ENCODE data around the gene ANGPTL7.

DNA sequence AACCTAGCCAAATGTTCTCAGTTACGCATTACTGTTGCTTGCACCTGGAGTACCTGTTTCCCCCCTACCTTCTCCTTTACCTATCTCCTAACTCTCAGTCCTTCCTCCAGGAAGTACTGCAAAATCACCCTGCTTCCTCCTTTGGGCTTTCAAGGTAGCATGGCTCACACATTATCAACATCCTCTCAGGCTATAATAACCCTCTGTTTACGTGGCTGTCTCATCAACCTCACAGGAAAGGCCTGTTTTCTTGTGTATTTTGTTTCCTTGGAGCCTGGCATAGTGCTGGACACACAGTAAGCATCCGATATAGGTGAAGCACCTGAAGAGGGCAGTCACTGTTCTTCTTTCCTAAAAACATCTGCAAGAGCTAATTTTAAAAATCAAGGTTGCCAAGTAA, 32.7 kb upstream of the ANGPTL7 start:
- TF ChIP-seq, protein P1, sequence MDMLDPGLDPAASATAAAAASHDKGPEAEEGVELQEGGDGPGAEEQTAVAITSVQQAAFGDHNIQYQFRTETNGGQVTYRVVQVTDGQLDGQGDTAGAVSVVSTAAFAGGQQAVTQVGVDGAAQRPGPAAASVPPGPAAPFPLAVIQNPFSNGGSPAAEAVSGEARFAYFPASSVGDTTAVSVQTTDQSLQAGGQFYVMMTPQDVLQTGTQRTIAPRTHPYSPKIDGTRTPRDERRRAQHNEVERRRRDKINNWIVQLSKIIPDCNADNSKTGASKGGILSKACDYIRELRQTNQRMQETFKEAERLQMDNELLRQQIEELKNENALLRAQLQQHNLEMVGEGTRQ (IDR thresholded peaks at IDR 0.05): no peak
- no peak for TF ChIP-seq POLR2A (IDR thresholded peaks at IDR 0.05; ENCODE audit: low read length)
- TF ChIP-seq, protein P2, sequence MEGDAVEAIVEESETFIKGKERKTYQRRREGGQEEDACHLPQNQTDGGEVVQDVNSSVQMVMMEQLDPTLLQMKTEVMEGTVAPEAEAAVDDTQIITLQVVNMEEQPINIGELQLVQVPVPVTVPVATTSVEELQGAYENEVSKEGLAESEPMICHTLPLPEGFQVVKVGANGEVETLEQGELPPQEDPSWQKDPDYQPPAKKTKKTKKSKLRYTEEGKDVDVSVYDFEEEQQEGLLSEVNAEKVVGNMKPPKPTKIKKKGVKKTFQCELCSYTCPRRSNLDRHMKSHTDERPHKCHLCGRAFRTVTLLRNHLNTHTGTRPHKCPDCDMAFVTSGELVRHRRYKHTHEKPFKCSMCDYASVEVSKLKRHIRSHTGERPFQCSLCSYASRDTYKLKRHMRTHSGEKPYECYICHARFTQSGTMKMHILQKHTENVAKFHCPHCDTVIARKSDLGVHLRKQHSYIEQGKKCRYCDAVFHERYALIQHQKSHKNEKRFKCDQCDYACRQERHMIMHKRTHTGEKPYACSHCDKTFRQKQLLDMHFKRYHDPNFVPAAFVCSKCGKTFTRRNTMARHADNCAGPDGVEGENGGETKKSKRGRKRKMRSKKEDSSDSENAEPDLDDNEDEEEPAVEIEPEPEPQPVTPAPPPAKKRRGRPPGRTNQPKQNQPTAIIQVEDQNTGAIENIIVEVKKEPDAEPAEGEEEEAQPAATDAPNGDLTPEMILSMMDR (IDR thresholded peaks at IDR 0.05): no peak
- no peak for TF ChIP-seq RFX5 (IDR thresholded peaks at IDR 0.05)
- TF ChIP-seq KDM1A (IDR thresholded peaks at IDR 0.05; ENCODE audit: low read depth): no peak
- TF ChIP-seq, protein P3, sequence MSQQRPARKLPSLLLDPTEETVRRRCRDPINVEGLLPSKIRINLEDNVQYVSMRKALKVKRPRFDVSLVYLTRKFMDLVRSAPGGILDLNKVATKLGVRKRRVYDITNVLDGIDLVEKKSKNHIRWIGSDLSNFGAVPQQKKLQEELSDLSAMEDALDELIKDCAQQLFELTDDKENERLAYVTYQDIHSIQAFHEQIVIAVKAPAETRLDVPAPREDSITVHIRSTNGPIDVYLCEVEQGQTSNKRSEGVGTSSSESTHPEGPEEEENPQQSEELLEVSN (IDR thresholded peaks at IDR 0.05; ENCODE audit: borderline replicate concordance, low read depth): no peak
- TF ChIP-seq, protein P4, sequence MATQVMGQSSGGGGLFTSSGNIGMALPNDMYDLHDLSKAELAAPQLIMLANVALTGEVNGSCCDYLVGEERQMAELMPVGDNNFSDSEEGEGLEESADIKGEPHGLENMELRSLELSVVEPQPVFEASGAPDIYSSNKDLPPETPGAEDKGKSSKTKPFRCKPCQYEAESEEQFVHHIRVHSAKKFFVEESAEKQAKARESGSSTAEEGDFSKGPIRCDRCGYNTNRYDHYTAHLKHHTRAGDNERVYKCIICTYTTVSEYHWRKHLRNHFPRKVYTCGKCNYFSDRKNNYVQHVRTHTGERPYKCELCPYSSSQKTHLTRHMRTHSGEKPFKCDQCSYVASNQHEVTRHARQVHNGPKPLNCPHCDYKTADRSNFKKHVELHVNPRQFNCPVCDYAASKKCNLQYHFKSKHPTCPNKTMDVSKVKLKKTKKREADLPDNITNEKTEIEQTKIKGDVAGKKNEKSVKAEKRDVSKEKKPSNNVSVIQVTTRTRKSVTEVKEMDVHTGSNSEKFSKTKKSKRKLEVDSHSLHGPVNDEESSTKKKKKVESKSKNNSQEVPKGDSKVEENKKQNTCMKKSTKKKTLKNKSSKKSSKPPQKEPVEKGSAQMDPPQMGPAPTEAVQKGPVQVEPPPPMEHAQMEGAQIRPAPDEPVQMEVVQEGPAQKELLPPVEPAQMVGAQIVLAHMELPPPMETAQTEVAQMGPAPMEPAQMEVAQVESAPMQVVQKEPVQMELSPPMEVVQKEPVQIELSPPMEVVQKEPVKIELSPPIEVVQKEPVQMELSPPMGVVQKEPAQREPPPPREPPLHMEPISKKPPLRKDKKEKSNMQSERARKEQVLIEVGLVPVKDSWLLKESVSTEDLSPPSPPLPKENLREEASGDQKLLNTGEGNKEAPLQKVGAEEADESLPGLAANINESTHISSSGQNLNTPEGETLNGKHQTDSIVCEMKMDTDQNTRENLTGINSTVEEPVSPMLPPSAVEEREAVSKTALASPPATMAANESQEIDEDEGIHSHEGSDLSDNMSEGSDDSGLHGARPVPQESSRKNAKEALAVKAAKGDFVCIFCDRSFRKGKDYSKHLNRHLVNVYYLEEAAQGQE (IDR thresholded peaks at IDR 0.05): no peak
- no peak for TF ChIP-seq TP53 (CRISPR knock-in tag; IDR thresholded peaks at IDR 0.05)
- no peak for TF ChIP-seq ESRRA (IDR thresholded peaks at IDR 0.05; ENCODE audit: borderline replicate concordance, low read length)
- no peak for TF ChIP-seq EP300 (IDR thresholded peaks at IDR 0.05)

All from A549 (cell line).